Activated B cell treated with CpG ODN at 0.5 μM for 24 hours (primary cell): Measurements from ENCODE around the gene KCNN3. TPM values are rescaled to one million over a fixed set of nuclear protein-coding genes. Genes with fewer than 3 reads are reported as not detected.
A peak's percentile ranks its signal among the peaks of the same experiment; 100 is the strongest.

ENCODE experiments used
- ATAC-seq: fragments of 200-7000 bp; cut with Tn5 transposase; one replicate; pipeline ENCODE4 v1.10.0; 2021; ENCODE audit warnings: low read depth, mild to moderate bottlenecking, moderate library complexity
- CTCF ChIA-PET: fragments of 350-600 bp; sonication (Branson Sonifier 250); formaldehyde crosslinking; loops from one replicate; lab custom pipeline; 2021; ENCODE audit warnings: antibody characterized with exemption; lab: Charles Lee
- POLR2A ChIA-PET: fragments of 350-600 bp; sonication (Branson Sonifier 250); formaldehyde crosslinking; loops from one replicate; lab custom pipeline; 2021; ENCODE audit warnings: antibody characterized with exemption; lab: Charles Lee
- DNase-seq: peaks from one replicate; pipeline ENCODE4 v3.0.0; 2022
- H3K27ac Mint-ChIP-seq: one replicate; pipeline ENCODE4 v1.8.0; 2020; ENCODE audit warnings: mixed read lengths
- H3K27me3 Mint-ChIP-seq: one replicate; pipeline ENCODE4 v1.8.0; 2021; ENCODE audit warnings: mixed read lengths
- H3K36me3 Mint-ChIP-seq: one replicate; pipeline ENCODE4 v1.8.0; 2021; ENCODE audit warnings: low read depth, mixed read lengths
- H3K4me1 Mint-ChIP-seq: one replicate; pipeline ENCODE4 v1.8.0; 2021; ENCODE audit warnings: mixed read lengths
- H3K4me3 Mint-ChIP-seq: one replicate; pipeline ENCODE4 v1.8.0; 2020; ENCODE audit warnings: mild to moderate bottlenecking, mixed read lengths
- H3K9me3 Mint-ChIP-seq: one replicate; pipeline ENCODE4 v1.8.0; 2020; ENCODE audit warnings: mixed read lengths
- intact Hi-C: fragments of 100-400 bp; cut with micrococcal nuclease; formaldehyde crosslinking; loops from one replicate; pipeline ENCODE4 v1.15.1; 2024
- total RNA-seq: library from RNA; stranded (reverse); gene quantifications from 2 replicates; pipeline ENCODE4 v1.2.3, GENCODE V29; 2022
- TF ChIP-seq, protein P1 (sequence below): fragments of 200-600 bp; IDR thresholded peaks from one replicate; pipeline ENCODE4 v1.8.0; 2022; ENCODE audit warnings: antibody characterized with exemption, mild to moderate bottlenecking

The KCNN3 gene
- total RNA-seq, 1 donor from 2014 or later: 1.1 TPM

DNA sequence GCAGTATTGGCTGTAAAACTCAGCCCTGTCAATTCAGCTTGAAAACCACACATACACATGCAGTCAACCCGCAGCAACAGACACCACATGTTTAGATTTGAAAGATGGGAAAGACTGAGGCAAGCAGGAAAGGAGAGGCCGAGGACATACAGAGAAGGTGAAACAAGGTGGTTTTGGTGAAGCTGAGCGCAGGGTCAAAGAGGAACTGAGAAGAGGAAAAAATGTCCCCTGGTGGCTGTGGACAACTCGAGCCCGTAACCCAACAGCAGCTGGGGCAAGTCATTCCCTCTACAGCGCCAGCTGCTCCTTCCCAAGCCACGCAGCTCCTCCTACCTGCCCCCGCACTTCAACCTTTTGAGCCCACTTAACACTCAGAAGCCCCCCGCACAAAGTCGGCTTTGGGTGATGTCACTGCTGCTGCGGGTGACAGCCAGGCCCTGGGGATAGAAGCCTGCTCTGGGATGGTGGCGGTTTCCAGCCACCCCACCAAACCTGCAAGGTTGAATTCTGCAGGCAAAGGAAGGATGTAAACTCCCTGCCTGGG, 63.0 kb downstream of the KCNN3 start:
- POLR2A ChIA-PET: no interaction called here
- H3K4me3 Mint-ChIP-seq: no peak overlapping the region
- no peak for DNase-seq
- ATAC-seq: peak; percentile 60
- no peak overlapping the region for H3K27ac Mint-ChIP-seq
- TF ChIP-seq, protein P1, sequence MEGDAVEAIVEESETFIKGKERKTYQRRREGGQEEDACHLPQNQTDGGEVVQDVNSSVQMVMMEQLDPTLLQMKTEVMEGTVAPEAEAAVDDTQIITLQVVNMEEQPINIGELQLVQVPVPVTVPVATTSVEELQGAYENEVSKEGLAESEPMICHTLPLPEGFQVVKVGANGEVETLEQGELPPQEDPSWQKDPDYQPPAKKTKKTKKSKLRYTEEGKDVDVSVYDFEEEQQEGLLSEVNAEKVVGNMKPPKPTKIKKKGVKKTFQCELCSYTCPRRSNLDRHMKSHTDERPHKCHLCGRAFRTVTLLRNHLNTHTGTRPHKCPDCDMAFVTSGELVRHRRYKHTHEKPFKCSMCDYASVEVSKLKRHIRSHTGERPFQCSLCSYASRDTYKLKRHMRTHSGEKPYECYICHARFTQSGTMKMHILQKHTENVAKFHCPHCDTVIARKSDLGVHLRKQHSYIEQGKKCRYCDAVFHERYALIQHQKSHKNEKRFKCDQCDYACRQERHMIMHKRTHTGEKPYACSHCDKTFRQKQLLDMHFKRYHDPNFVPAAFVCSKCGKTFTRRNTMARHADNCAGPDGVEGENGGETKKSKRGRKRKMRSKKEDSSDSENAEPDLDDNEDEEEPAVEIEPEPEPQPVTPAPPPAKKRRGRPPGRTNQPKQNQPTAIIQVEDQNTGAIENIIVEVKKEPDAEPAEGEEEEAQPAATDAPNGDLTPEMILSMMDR: no peak
- no peaks in the 10 kb centered on the region for H3K36me3 Mint-ChIP-seq
- peaks cover 13% of the 10 kb centered on the region for H3K4me1 Mint-ChIP-seq
- CTCF ChIA-PET: interaction anchor here (1.1 to 1.3 kb wide), 2 partner anchors 16 to 53 kb away, joined by 4 read pairs; no protein-coding TSS in a partner anchor
- H3K9me3 Mint-ChIP-seq: no peaks in the 10 kb centered on the region
- H3K27me3 Mint-ChIP-seq: peaks cover 35% of the 10 kb centered on the region
- intact Hi-C loops: no loop called here

DNA sequence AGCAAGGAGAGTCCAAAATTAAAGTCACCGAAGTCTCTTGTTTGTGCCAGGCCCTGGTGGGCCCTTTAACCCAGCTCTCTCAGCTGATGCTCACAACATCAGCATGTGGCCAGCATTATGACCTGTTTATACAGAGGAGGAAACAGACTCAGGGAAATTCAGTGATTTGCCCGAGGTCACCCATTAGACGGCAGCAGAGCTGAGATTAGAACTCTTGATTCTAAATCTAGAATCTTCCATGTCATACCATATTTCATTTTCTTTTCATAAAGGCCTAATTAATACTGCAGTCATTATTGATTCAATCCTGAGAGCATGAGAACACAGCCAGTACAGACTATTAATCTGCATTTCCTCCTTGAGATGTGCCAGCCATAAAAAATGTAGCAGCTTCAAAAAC, 63.7 kb downstream of the KCNN3 start:
- DNase-seq: no peak
- TF ChIP-seq, protein P1: no peak
- ChIA-PET CTCF (interaction anchor here (1.1 to 1.3 kb wide), 2 partner anchors 15 to 54 kb away, joined by 4 read pairs; no protein-coding TSS in a partner anchor), POLR2A (no interaction called here)
- ATAC-seq: no peak
- intact Hi-C loops: no loop called here
- H3K36me3 Mint-ChIP-seq: no peaks in the 10 kb centered on the region
- no peaks in the 10 kb centered on the region for H3K9me3 Mint-ChIP-seq
- peaks cover 13% of the 10 kb centered on the region for H3K4me1 Mint-ChIP-seq
- no peak overlapping the region for H3K27ac Mint-ChIP-seq
- H3K27me3 Mint-ChIP-seq: peaks cover 35% of the 10 kb centered on the region
- H3K4me3 Mint-ChIP-seq: no peak overlapping the region

DNA sequence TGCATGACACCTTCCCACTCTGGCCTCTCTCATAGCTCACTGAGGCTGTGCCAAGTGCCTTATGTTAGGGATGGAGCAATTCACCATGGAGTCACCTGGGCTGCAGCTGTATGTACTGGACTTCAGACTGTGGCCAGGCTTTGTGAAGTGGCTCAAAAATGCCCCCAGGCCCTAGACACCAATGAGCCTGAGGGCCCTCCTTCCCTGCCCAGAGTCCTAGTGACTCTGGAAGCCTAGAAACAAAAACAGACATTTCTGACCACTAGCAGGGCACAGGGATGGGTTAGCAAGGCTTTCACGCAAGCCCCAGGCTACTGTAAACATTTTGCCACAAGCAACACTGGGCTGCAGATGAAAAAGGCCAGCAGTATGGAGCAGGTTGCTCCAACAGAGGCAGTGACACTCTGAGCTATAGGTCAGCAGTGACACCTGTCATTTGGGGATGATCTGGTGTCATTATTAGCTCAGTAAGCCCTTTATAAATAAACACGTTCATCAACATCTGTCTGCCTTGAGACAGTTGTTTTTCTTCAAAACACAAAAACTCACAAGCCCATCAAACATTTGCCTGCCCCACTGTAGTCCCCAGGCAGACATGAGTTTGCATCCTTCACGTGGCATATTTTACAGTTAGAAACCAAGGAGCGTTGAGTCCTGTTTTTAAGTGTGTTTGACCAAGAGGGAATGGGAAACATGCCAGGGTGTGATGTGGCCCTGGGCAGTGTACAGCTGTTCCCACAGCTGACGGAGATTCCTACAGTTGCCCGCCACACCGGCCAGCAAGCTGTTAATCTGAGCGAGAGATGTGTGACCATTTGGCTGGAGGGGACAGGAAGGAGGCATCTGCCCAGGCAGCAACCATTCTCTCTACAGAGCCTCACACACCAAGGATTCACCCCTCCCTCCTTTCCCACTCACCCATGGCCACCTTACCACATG, 66.8 kb downstream of the KCNN3 start:
- Mint-ChIP-seq H3K27me3 (peaks cover 32% of the 10 kb centered on the region), H3K27ac (no peak overlapping the region), H3K4me1 (peaks cover 13% of the 10 kb centered on the region), H3K9me3 (no peaks in the 10 kb centered on the region), H3K36me3 (no peaks in the 10 kb centered on the region), H3K4me3 (no peak overlapping the region)
- TF ChIP-seq, protein P1: no peak
- no peak for ATAC-seq
- CTCF ChIA-PET: no interaction called here
- intact Hi-C loops: no loop called here
- DNase-seq: no peak
- POLR2A ChIA-PET: no interaction called here

DNA sequence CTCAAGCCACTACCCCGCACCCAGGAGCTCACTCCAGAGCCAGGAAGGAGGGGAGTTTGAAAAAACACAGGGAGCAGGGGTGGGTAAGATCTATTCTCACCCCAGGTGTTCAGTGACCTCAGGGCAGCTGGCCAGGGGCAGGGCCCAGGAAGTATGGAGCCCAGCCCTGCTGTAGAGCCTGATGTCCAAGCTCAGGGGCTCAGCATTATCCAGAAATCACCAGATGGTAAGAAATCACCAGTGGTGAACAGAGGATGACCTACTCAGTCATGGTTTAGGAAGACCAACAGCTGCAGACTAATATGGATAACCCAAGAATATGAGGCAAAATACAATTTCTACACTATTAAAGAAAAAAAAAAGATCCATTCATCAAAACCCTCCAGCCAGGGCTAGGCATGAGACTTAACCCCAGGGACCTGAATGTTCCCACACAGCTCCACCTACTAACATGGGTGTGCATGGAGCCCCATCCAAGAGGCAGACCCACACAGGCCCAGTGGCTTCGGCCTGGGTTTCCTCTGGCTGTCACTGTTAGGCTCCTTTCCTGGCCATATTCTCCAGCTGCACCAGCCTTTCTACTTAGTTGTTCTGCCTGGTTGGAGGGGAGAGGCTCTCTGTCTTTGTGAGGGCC, 67.6 kb downstream of the KCNN3 start:
- TF ChIP-seq, protein P1: no peak
- POLR2A ChIA-PET: no interaction called here
- peaks cover 27% of the 10 kb centered on the region for H3K27me3 Mint-ChIP-seq
- H3K4me1 Mint-ChIP-seq: peaks cover 12% of the 10 kb centered on the region
- no peaks in the 10 kb centered on the region for H3K9me3 Mint-ChIP-seq
- no peak for ATAC-seq
- CTCF ChIA-PET: no interaction called here
- H3K36me3 Mint-ChIP-seq: no peaks in the 10 kb centered on the region
- H3K27ac Mint-ChIP-seq: no peak overlapping the region
- DNase-seq: no peak
- intact Hi-C loops: no loop called here
- H3K4me3 Mint-ChIP-seq: no peak overlapping the region
